ENCODE results near the gene TTPAL.

The TTPAL gene

GRCh38 chr20:44540834-44541233 is 65.2 kb downstream of the TTPAL start:
- no peak for DNase-seq (ENCODE audit: low spot score)

DNA sequence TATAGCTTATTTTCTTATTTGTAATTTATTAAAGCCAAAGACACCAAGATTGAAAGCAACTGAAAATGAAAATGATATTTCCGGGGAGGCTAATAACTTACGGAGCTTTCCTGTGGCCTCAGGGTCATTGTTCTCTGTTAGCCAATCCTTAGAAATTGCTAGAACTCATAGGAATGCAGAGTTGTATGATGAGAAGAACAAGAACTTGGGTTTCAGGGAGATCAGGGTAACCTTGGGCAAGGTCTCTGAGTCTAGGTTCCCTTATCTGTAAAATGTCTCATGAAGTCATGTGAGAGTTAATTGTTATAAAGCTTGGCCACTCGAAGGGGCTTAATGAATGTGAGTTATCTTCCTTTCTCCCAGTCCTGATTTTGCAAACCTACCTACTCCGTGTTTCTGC is 66.3 kb downstream of the TTPAL start:
- no peak for DNase-seq (ENCODE audit: low spot score)

GRCh38 chr20:44542890-44543289 is 67.2 kb downstream of the TTPAL start:
- DNase-seq (ENCODE audit: low spot score), result no peak

- DNase-seq (ENCODE audit: low spot score), result no peak
Observed at GRCh38 chr20:44543358-44543757, 67.7 kb downstream of the TTPAL start.

All from cerebellar cortex (tissue), 1 donor.